ENCODE data around the gene FAM120C. TPM values are rescaled to one million over a fixed set of nuclear protein-coding genes. Genes with fewer than 3 reads are reported as not detected.

The FAM120C gene
- total RNA-seq, 1 donor from 2014 or later, result 7.3 TPM

DNA sequence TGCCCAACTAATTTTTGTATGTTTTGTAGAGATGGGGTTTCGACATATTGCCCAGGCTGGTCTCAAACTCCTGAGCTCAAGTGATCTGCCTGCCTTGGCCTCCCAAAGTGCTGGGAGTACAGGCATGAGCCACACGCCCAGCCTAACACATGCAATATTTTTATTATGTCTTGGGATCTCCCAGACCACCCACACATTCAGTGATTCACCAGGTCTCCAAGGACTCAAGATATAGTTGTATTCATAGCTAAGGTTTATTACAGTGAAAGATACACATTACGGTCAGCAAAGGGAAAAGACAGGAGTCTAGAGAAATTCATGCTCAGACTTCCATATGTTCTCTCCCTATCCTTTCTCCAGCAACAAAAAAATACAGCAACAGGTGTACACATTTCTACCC is 25.5 kb upstream of the FAM120C start:
- peak overlapping the region; percentile 89 for H3K27ac Mint-ChIP-seq (ENCODE audit: unreplicated experiment)
- no peaks in the 10 kb centered on the region for H3K9me3 Mint-ChIP-seq (ENCODE audit: low read depth)
- no peak overlapping the region for H3K4me3 Mint-ChIP-seq (ENCODE audit: unreplicated experiment)
- no peaks in the 10 kb centered on the region for H3K27me3 Mint-ChIP-seq (ENCODE audit: low read depth)
- TF ChIP-seq, protein P1, sequence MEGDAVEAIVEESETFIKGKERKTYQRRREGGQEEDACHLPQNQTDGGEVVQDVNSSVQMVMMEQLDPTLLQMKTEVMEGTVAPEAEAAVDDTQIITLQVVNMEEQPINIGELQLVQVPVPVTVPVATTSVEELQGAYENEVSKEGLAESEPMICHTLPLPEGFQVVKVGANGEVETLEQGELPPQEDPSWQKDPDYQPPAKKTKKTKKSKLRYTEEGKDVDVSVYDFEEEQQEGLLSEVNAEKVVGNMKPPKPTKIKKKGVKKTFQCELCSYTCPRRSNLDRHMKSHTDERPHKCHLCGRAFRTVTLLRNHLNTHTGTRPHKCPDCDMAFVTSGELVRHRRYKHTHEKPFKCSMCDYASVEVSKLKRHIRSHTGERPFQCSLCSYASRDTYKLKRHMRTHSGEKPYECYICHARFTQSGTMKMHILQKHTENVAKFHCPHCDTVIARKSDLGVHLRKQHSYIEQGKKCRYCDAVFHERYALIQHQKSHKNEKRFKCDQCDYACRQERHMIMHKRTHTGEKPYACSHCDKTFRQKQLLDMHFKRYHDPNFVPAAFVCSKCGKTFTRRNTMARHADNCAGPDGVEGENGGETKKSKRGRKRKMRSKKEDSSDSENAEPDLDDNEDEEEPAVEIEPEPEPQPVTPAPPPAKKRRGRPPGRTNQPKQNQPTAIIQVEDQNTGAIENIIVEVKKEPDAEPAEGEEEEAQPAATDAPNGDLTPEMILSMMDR (IDR thresholded peaks at IDR 0.05), result no peak
- no peak for DNase-seq (ENCODE audit: low spot score)
- no peaks in the 10 kb centered on the region for H3K36me3 Mint-ChIP-seq (ENCODE audit: low read depth)
- H3K4me1 Mint-ChIP-seq (ENCODE audit: low read depth), result peaks cover 7% of the 10 kb centered on the region

DNA sequence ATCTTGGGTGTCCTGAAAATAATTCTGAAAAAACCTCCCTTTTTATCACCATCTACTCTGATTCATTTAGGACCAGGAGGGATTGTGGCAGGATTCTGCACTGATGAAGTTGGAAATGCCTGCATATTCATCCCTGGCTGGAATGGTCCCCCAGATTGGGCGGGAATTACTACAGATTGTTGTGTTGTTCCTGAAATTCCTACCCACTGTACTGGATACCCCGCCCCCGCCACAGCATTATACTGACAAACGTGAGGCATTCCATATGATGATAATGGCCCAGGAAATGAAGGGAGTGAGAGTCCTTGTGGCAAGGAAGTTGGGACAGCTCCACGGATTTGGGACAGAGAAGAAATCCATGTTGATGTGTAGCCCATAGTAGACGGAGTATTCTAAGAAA is 15.2 kb upstream of the FAM120C start:
- Mint-ChIP-seq H3K9me3 (ENCODE audit: low read depth) (no peaks in the 10 kb centered on the region), H3K36me3 (ENCODE audit: low read depth) (no peaks in the 10 kb centered on the region), H3K4me1 (ENCODE audit: low read depth) (no peaks in the 10 kb centered on the region), H3K27ac (ENCODE audit: unreplicated experiment) (no peak overlapping the region), H3K27me3 (ENCODE audit: low read depth) (no peaks in the 10 kb centered on the region), H3K4me3 (ENCODE audit: unreplicated experiment) (no peak overlapping the region)
- TF ChIP-seq, protein P1 (IDR thresholded peaks at IDR 0.05), result no peak
- no peak for DNase-seq (ENCODE audit: low spot score)

DNA sequence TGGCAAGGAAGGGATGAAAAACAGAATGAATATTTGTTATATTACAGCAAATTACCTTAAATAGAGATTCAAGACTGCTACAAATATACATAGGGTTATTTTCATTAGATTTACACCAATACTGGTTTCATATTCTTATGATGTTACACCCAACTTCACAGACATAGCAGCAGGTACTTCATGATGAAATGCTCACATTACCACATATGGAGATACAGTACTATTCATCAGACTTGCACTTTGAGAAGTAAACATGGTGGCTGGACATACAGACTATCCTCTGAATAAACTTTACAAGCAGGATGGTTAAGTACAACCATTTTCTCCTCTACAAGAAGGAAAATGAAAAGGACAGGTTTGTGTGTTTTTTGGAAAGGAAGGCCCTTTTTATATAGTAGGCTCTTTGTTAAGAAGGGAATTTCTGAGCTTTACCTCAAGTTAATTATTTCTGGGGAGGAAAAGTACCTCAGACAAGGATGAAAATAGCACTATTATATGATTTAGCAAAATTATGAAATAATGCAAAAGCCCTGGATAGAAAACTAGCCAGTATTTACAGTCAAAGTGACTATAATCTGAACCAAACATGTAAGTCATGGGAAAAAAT is 12.0 kb upstream of the FAM120C start:
- Mint-ChIP-seq H3K36me3 (ENCODE audit: low read depth) (no peaks in the 10 kb centered on the region), H3K27me3 (ENCODE audit: low read depth) (no peaks in the 10 kb centered on the region), H3K9me3 (ENCODE audit: low read depth) (no peaks in the 10 kb centered on the region), H3K27ac (ENCODE audit: unreplicated experiment) (no peak overlapping the region), H3K4me3 (ENCODE audit: unreplicated experiment) (no peak overlapping the region), H3K4me1 (ENCODE audit: low read depth) (no peaks in the 10 kb centered on the region)
- DNase-seq (ENCODE audit: low spot score), result no peak
- TF ChIP-seq, protein P1 (IDR thresholded peaks at IDR 0.05), result no peak

DNA sequence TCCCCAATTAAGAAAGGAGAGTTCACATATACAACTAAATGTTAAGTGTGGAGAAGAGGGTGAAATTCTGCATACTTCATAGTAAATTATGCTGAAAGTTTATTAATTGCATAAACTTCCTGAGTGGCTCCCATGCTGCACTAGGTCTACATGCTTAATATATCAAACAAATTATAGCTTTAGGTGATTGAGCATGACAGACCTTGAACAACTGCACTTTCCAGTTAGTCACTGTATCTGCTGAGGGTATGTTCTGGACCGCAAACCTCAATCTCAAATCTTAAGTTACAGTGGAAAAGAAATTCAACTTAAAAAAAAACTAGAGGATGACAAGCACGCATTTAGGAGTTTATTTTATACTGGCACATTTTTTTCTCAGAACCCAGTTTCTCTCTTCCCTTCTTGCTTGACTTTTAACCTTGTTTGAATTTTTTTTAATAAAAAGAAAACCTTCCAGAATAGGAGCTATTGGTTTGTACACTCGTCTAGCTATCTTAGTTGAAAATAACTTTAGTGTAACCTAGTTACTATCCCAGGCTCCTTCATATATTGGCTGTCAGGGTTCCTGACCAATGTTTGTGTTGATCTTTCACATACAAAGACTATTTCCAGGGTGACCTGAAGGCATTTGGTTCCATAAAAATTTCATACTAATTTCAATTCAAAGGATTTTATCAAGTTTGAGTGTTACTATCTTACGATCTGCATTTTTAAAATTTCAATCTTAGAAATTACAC is 10.2 kb upstream of the FAM120C start:
- DNase-seq (ENCODE audit: low spot score), result no peak
- Mint-ChIP-seq H3K27ac (ENCODE audit: unreplicated experiment) (no peak overlapping the region), H3K4me3 (ENCODE audit: unreplicated experiment) (no peak overlapping the region), H3K36me3 (ENCODE audit: low read depth) (no peaks in the 10 kb centered on the region), H3K27me3 (ENCODE audit: low read depth) (no peaks in the 10 kb centered on the region), H3K9me3 (ENCODE audit: low read depth) (no peaks in the 10 kb centered on the region), H3K4me1 (ENCODE audit: low read depth) (no peaks in the 10 kb centered on the region)
- TF ChIP-seq, protein P1 (IDR thresholded peaks at IDR 0.05), result no peak

DNA sequence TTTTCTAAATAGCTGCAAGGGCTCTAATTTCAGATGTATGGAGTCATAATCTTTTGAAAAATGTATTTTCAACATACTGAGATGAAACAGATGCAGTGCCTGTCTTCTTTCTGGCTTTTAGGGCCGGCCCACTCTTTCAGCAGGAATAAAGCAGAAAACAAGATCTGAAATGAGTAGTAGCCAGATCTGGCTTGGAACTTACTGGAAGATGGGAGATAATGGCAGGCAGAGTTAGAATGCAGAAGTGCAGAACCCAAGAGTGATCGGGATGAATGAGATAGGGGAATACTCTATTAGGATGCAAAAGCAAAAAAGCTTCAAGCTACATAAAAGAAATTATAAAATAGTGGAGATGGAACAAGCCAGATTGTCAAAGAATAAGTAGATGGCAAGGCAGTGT is 1.4 kb upstream of the FAM120C start:
- Mint-ChIP-seq H3K36me3 (ENCODE audit: low read depth) (no peaks in the 10 kb centered on the region), H3K27ac (ENCODE audit: unreplicated experiment) (no peak overlapping the region), H3K27me3 (ENCODE audit: low read depth) (no peaks in the 10 kb centered on the region), H3K4me3 (ENCODE audit: unreplicated experiment) (no peak overlapping the region), H3K4me1 (ENCODE audit: low read depth) (peaks cover 30% of the 10 kb centered on the region), H3K9me3 (ENCODE audit: low read depth) (peaks cover 3% of the 10 kb centered on the region)
- TF ChIP-seq, protein P1 (IDR thresholded peaks at IDR 0.05), result no peak
- DNase-seq (ENCODE audit: low spot score), result no peak

Measured in chondrocyte (in vitro differentiated cells).